Stomach smooth muscle (tissue), 2 donors: ENCODE results near the gene CLDN5.
A peak's percentile ranks its signal among the peaks of the same experiment; 100 is the strongest.
"Not testable (repeated sequence)": the region's sequence is repeated elsewhere in the genome, so short reads cannot be mapped to it uniquely, and the experiment has no call there.

ENCODE experiments used
- H3K27ac ChIP-seq: one replicate; pipeline ENCODE4 v1.7.0; 2013; ENCODE audit warnings: mild to moderate bottlenecking, low read length, inconsistent platforms
- H3K27me3 ChIP-seq, 2 donors: one replicate each; pipeline ENCODE4 v1.7.0; 2013; ENCODE audit warnings: low read length in 2 of 2; ENCODE audit not compliant: insufficient read depth in 2 of 2, control insufficient read depth in 1 of 2
- H3K36me3 ChIP-seq, 2 donors: one replicate each; pipeline ENCODE4 v1.7.0; 2013; ENCODE audit warnings: low read length in 2 of 2; ENCODE audit not compliant: control insufficient read depth in 2 of 2, insufficient read depth in 2 of 2
- H3K4me1 ChIP-seq: one replicate; pipeline ENCODE4 v1.7.0; 2013; ENCODE audit warnings: low read length; ENCODE audit not compliant: control insufficient read depth, insufficient read depth
- H3K4me3 ChIP-seq, 2 donors: one replicate each; pipeline ENCODE4 v1.7.0; 2013; ENCODE audit warnings: low read length in 2 of 2
- H3K9ac ChIP-seq, 2 donors: one replicate each; pipeline ENCODE4 v1.7.0; 2013; ENCODE audit warnings: low read length in 2 of 2, mild to moderate bottlenecking in 1 of 2
- H3K9me3 ChIP-seq, 2 donors: one replicate each; pipeline ENCODE4 v1.7.0; 2013; ENCODE audit warnings: low read length in 2 of 2; ENCODE audit not compliant: control insufficient read depth in 2 of 2
- donor health status: healthy.
- donor health status: Pancreatic carcinoma.

CLDN5 gene

GRCh38 chr22:19531327-19531726 is 7.1 kb upstream of the CLDN5 start:
- H3K4me3 ChIP-seq, H3K27me3 ChIP-seq, H3K27ac ChIP-seq, H3K36me3 ChIP-seq, H3K9me3 ChIP-seq, H3K4me1 ChIP-seq, H3K9ac ChIP-seq: not testable (repeated sequence)

GRCh38 chr22:19530751-19531150 is 6.5 kb upstream of the CLDN5 start:
- Histone ChIP-seq H3K27ac (no peak overlapping the region), H3K4me3 (no peak overlapping the region)

GRCh38 chr22:19529811-19530210 is 5.6 kb upstream of the CLDN5 start:
- Histone ChIP-seq H3K27me3 (peaks cover 8 to 20% of the 10 kb centered on the region in 2 donors), H3K9ac (no peak overlapping the region), H3K4me1 (no peaks in the 10 kb centered on the region), H3K4me3 (no peak overlapping the region), H3K36me3 (no peaks in the 10 kb centered on the region), H3K27ac (no peak overlapping the region), H3K9me3 (no peaks in the 10 kb centered on the region)

More at GRCh38 chr22:19530751-19531150, 6.5 kb upstream of the CLDN5 start:
- no peak overlapping the region for H3K9ac ChIP-seq
- peaks cover 0 to 13% of the 10 kb centered on the region in 2 donors for H3K27me3 ChIP-seq
- H3K9me3 ChIP-seq: no peaks in the 10 kb centered on the region
- no peaks in the 10 kb centered on the region for H3K4me1 ChIP-seq
- H3K36me3 ChIP-seq: no peaks in the 10 kb centered on the region

- no peak overlapping the region for H3K9ac ChIP-seq
- H3K9me3 ChIP-seq: no peaks in the 10 kb centered on the region
- H3K4me3 ChIP-seq: no peak overlapping the region
- peaks cover 11% of the 10 kb centered on the region for H3K4me1 ChIP-seq
- peaks cover 26 to 27% of the 10 kb centered on the region in 2 donors for H3K27me3 ChIP-seq
- no peak overlapping the region for H3K27ac ChIP-seq
- no peaks in the 10 kb centered on the region for H3K36me3 ChIP-seq
These were observed 3.7 kb upstream of the CLDN5 start for GRCh38 chr22:19527861-19528417.

GRCh38 chr22:19527321-19527721 is 3.1 kb upstream of the CLDN5 start:
- Histone ChIP-seq H3K27me3 (peaks cover 27 to 29% of the 10 kb centered on the region in 2 donors), H3K9ac (no peak overlapping the region), H3K27ac (no peak overlapping the region), H3K4me1 (peaks cover 13% of the 10 kb centered on the region), H3K4me3 (no peak overlapping the region), H3K36me3 (no peaks in the 10 kb centered on the region), H3K9me3 (no peaks in the 10 kb centered on the region)

GRCh38 chr22:19526702-19527111 is 2.5 kb upstream of the CLDN5 start:
- no peak overlapping the region for H3K4me3 ChIP-seq
- H3K9me3 ChIP-seq: no peaks in the 10 kb centered on the region
- no peak overlapping the region for H3K9ac ChIP-seq
- no peaks in the 10 kb centered on the region for H3K36me3 ChIP-seq
- no peak overlapping the region for H3K27ac ChIP-seq
- peaks cover 29% of the 10 kb centered on the region in 2 donors for H3K27me3 ChIP-seq
- peaks cover 13% of the 10 kb centered on the region for H3K4me1 ChIP-seq

- Histone ChIP-seq H3K9ac (no peak overlapping the region), H3K27me3 (peaks cover 29% of the 10 kb centered on the region in 2 donors), H3K9me3 (no peaks in the 10 kb centered on the region), H3K4me1 (peaks cover 13% of the 10 kb centered on the region), H3K27ac (no peak overlapping the region), H3K36me3 (no peaks in the 10 kb centered on the region), H3K4me3 (no peak overlapping the region)
These were observed 2.0 kb upstream of the CLDN5 start for GRCh38 chr22:19526076-19526701.

- H3K9me3 ChIP-seq: no peaks in the 10 kb centered on the region
- no peak overlapping the region for H3K27ac ChIP-seq
- H3K27me3 ChIP-seq: peaks cover 29% of the 10 kb centered on the region in 2 donors
- no peak overlapping the region for H3K4me3 ChIP-seq
- no peaks in the 10 kb centered on the region for H3K36me3 ChIP-seq
- no peak overlapping the region for H3K9ac ChIP-seq
- H3K4me1 ChIP-seq: peaks cover 13% of the 10 kb centered on the region
These were observed 1.5 kb upstream of the CLDN5 start for GRCh38 chr22:19525666-19526065.

GRCh38 chr22:19525116-19525660 is 978 bp upstream of the CLDN5 start:
- Histone ChIP-seq H3K4me1 (peaks cover 13% of the 10 kb centered on the region), H3K27me3 (peaks cover 29% of the 10 kb centered on the region in 2 donors), H3K9ac (no peak overlapping the region), H3K4me3 (no peak overlapping the region), H3K27ac (no peak overlapping the region), H3K36me3 (no peaks in the 10 kb centered on the region), H3K9me3 (no peaks in the 10 kb centered on the region)

GRCh38 chr22:19523240-19524169 is 705 bp downstream of the CLDN5 start:
- H3K36me3 ChIP-seq: no peaks in the 10 kb centered on the region
- peaks cover 29% of the 10 kb centered on the region in 2 donors for H3K27me3 ChIP-seq
- no peak overlapping the region for H3K9ac ChIP-seq
- peaks cover 13% of the 10 kb centered on the region for H3K4me1 ChIP-seq
- H3K27ac ChIP-seq: no peak overlapping the region
- no peaks in the 10 kb centered on the region for H3K9me3 ChIP-seq
- H3K4me3 ChIP-seq: peak overlapping the region in 1 of 2 donors; percentile 54
